Measurements from ENCODE around the gene SEMA4A. TPM values are rescaled to one million over a fixed set of nuclear protein-coding genes. Genes with fewer than 3 reads are reported as not detected.

SEMA4A gene
- total and polyA plus RNA-seq, 2 of the 8 experiments (the other 6 are each of a cell fraction or from before 2014, with no cell fraction given) = 7.3 to 10.6 TPM

- Histone ChIP-seq H3K4me2 (ENCODE audit: insufficient read depth in 1 of 2, low read depth in 2 of 2, low read length in 2 of 2) (peak overlapping the region; percentile 79 to 87), H3K4me3 (ENCODE audit: extremely low read depth in 1 of 4, insufficient read depth in 2 of 4, low read depth in 3 of 4, low read length in 4 of 4) (peak overlapping the region in 3 of 4 experiments; percentile 40 to 61 (median 44); a peak in 6 of 8 replicates), H2AFZ (ENCODE audit: low read length) (no peak overlapping the region)
- TF ChIP-seq CTBP2 (IDR thresholded peaks at IDR 0.05; ENCODE audit: borderline replicate concordance, insufficient read depth, insufficient read length, low read length) (no peak), TEAD4 (IDR thresholded peaks at IDR 0.05; ENCODE audit: low read depth, low read length) (no peak), RNF2 (IDR thresholded peaks at IDR 0.05; ENCODE audit: borderline replicate concordance, low read depth, low read length, missing control alignments, poor library complexity, severe bottlenecking) (no peak), BACH1 (IDR thresholded peaks at IDR 0.05; ENCODE audit: low read length) (no peak), RFX5 (IDR thresholded peaks at IDR 0.05; ENCODE audit: borderline replicate concordance, low read depth, low read length) (no peak), CBX5 (IDR thresholded peaks at IDR 0.05; ENCODE audit: low read depth, low read length) (no peak), SRF (IDR thresholded peaks at IDR 0.05; ENCODE audit: low read depth, low read length) (no peak), CBX8 (IDR thresholded peaks at IDR 0.05; ENCODE audit: borderline replicate concordance, low read depth, low read length) (no peak), POLR2A (IDR thresholded peaks at IDR 0.05; ENCODE audit: control extremely low read depth in 1 of 2, low read depth in 2 of 2, low read length in 2 of 2) (peak in 1 of 2 experiments; percentile 52; a peak in 1 of 3 replicates)
These were observed 48.2 kb upstream of the SEMA4A start for GRCh38 chr1:156104861-156105832.

More at GRCh38 chr1:156104861-156105832, 48.2 kb upstream of the SEMA4A start:
- DNase-seq (ENCODE audit: low read depth in 1 of 2, low spot score in 2 of 2) (no peak), FAIRE-seq (no peak)
- Histone ChIP-seq H3K9ac (replicated peaks in 1 of 4; ENCODE audit: extremely low read depth in 1 of 4, low read depth in 3 of 4, low read length in 3 of 4) (peak overlapping the region in 3 of 4 experiments; percentile 47 to 70 (median 51); a peak in 3 of 7 replicates), H2BK120ac (replicated peaks; ENCODE audit: low read depth, low read length) (peak overlapping the region; percentile 3), H3K18ac (ENCODE audit: extremely low read depth, low read length) (peak overlapping the region; percentile 80), H4K20me1 (replicated peaks in 1 of 2; ENCODE audit: control insufficient read depth in 1 of 2, insufficient read depth in 2 of 2, low read length in 2 of 2) (peaks cover 0 to 4% of the 10 kb centered on the region in 2 experiments), H3K56ac (replicated peaks; ENCODE audit: insufficient read length, low read depth, low read length) (no peak overlapping the region), H4K8ac (ENCODE audit: extremely low read depth, insufficient read depth, low read length) (peak overlapping the region; percentile 82; the same call in 1 of the 2 replicates), H2AK5ac (ENCODE audit: low read depth, low read length) (peak overlapping the region; percentile 99), H3K4me1 (replicated peaks in 1 of 4; ENCODE audit: control insufficient read depth in 3 of 4, insufficient read depth in 4 of 4, low read length in 3 of 4) (peaks cover 10 to 37% (median 32%) of the 10 kb centered on the region in 4 experiments), H3K14ac (ENCODE audit: insufficient read length) (no peak overlapping the region), H3K9me3 (ENCODE audit: insufficient read depth in 2 of 2, low read depth in 1 of 2, low read length in 1 of 2) (no peaks in the 10 kb centered on the region), H3K79me2 (ENCODE audit: control insufficient read depth in 1 of 2, insufficient read depth in 2 of 2, low read length in 2 of 2) (no peaks in the 10 kb centered on the region), H3K23me2 (ENCODE audit: low read depth, low read length) (peaks cover 7% of the 10 kb centered on the region; the same call in 1 of the 2 replicates), H3K79me1 (ENCODE audit: low read depth, low read length) (peaks cover 4% of the 10 kb centered on the region; the same call in 1 of the 2 replicates), H4K5ac (ENCODE audit: insufficient read length, low read depth, low read length) (no peak overlapping the region), H3K36me3 (ENCODE audit: control insufficient read depth in 2 of 4, insufficient read depth in 4 of 4, low read length in 3 of 4) (no peaks in the 10 kb centered on the region), H3K27ac (ENCODE audit: low read depth, low read length) (peak overlapping the region; percentile 80), H3K27me3 (replicated peaks in 1 of 4; ENCODE audit: control insufficient read depth in 3 of 4, extremely low read depth in 1 of 4, insufficient read depth in 3 of 4, low read length in 3 of 4) (no peaks in the 10 kb centered on the region; a peak in 1 of 7 replicates), H2BK15ac (ENCODE audit: low read length) (peak overlapping the region; percentile 94; the same call in 1 of the 2 replicates), H3K23ac (ENCODE audit: insufficient read length) (no peak overlapping the region), H2BK20ac (ENCODE audit: low read length) (peak overlapping the region; percentile 98), H2BK5ac (ENCODE audit: low read depth, low read length) (peak overlapping the region; percentile 98), H2BK12ac (ENCODE audit: low read depth, low read length) (peak overlapping the region; percentile 97), H3K4ac (replicated peaks; ENCODE audit: insufficient read length, low read depth, low read length) (no peak overlapping the region), H4K91ac (replicated peaks; ENCODE audit: insufficient read length, low read length) (peak overlapping the region; percentile 40)
- 47% methylated on average over 11 of the region's 11 CpGs; no CpG with 5 or more reads in 1 of the 2 experiments for WGBS, 2 experiments (ENCODE audit: extremely low coverage in 1 of 2, insufficient coverage in 1 of 2, insufficient read length in 1 of 2, insufficient replicate concordance in 2 of 2, low coverage in 1 of 2, low lambda C conversion rate in 2 of 2, missing lambda C conversion rate in 1 of 2)
- POLR2A ChIA-PET (ENCODE audit: partially characterized antibody) = interaction anchor here (0.6 to 29.6 kb wide), 11 partner anchors 8 to 186 kb away, joined by 3 to 763 read pairs (median 4); partner anchors contain the start of genes LMNA, MEX3A and PMF1
- CTCF ChIA-PET (ENCODE audit: partially characterized antibody) = interaction anchor here (0.6 to 29.5 kb wide), 7 partner anchors 9 to 119 kb away, joined by 3 to 1994 read pairs (median 9); partner anchors contain the start of genes LMNA and MEX3A
